Fibroblast of lung (primary cell): ENCODE measurements around the gene ITGA7. TPM values are rescaled to one million over a fixed set of nuclear protein-coding genes. Genes with fewer than 3 reads are reported as not detected.

ENCODE experiments used
- DNase-seq, 2 donors: peaks; one replicate each; pipeline versions ENCODE4 v3.0.0 to v3.0.0-alpha.2; 2010; ENCODE audit warnings: low read depth in 2 of 2
- H2AFZ ChIP-seq: 2 replicates; pipeline ENCODE4 v1.5.1; 2012; ENCODE audit warnings: low read length, control low read depth, inconsistent platforms
- H3K27ac ChIP-seq: 2 replicates; pipeline ENCODE4 v1.5.1; 2011; ENCODE audit warnings: low read length, control low read depth; ENCODE audit not compliant: insufficient read depth
- H3K27me3 ChIP-seq: 2 replicates; pipeline ENCODE4 v1.5.1; 2011; ENCODE audit warnings: mild to moderate bottlenecking, low read length; ENCODE audit not compliant: control insufficient read depth, insufficient read depth
- H3K36me3 ChIP-seq: 2 replicates; pipeline ENCODE4 v1.5.1; 2011; ENCODE audit warnings: low read length; ENCODE audit not compliant: control insufficient read depth, insufficient read depth
- H3K4me1 ChIP-seq: 2 replicates; pipeline ENCODE4 v1.5.1; 2011; ENCODE audit warnings: low read length; ENCODE audit not compliant: control insufficient read depth, insufficient read depth; ENCODE audit errors: extremely low read depth
- H3K4me2 ChIP-seq: 2 replicates; pipeline ENCODE4 v1.5.1; 2011; ENCODE audit warnings: low read length, control low read depth; ENCODE audit not compliant: insufficient read depth; ENCODE audit errors: extremely low read depth
- H3K4me3 ChIP-seq, 4 experiments: fragments of 200-600 bp in 1 of 4; sonication (generic) in 1 of 4; replicated peaks in 1 of 4; 2 replicates each; pipeline ENCODE4 v1.5.1; 2011 to 2016; ENCODE audit warnings: low read length in 4 of 4, low read depth in 3 of 4, mild to moderate bottlenecking in 3 of 4, control low read depth in 2 of 4, inconsistent platforms in 1 of 4, mixed read lengths in 1 of 4; ENCODE audit not compliant: insufficient read depth in 1 of 4; ENCODE audit errors: control extremely low read depth in 1 of 4
- H3K79me2 ChIP-seq: 2 replicates; pipeline ENCODE4 v1.5.1; 2012; ENCODE audit warnings: mild to moderate bottlenecking, low read length, inconsistent platforms; ENCODE audit not compliant: control insufficient read depth, insufficient read depth
- H3K9ac ChIP-seq: 2 replicates; pipeline ENCODE4 v1.5.1; 2011; ENCODE audit warnings: mild to moderate bottlenecking, low read length, control low read depth; ENCODE audit not compliant: insufficient read depth
- H3K9me3 ChIP-seq: 2 replicates; pipeline ENCODE4 v1.5.1; 2012; ENCODE audit warnings: low read depth, low read length; ENCODE audit not compliant: control insufficient read depth, insufficient read depth
- H4K20me1 ChIP-seq: 2 replicates; pipeline ENCODE4 v1.5.1; 2011; ENCODE audit warnings: low read length; ENCODE audit not compliant: control insufficient read depth, insufficient read depth; ENCODE audit errors: extremely low read depth
- EZH2 ChIP-seq: IDR thresholded peaks from 2 replicates; pipeline ENCODE4 v1.5.1; 2012; ENCODE audit warnings: low read length, control low read depth, mild to moderate bottlenecking; ENCODE audit errors: missing control alignments
- polyA plus RNA-seq, 2 donors: library from polyadenylated mRNA; depleted of rRNA in 1 of 2; stranded (reverse) in 1 of 2; unstranded in 1 of 2; fragments of >200 nt; gene quantifications; 2 replicates each; pipeline ENCODE4 v1.2.1, GENCODE V29; 2011 to 2012; ENCODE audit warnings: missing spikeins in 1 of 2
- total RNA-seq: library from RNA; depleted of rRNA; stranded (reverse); fragments of >200 nt; gene quantifications from 2 replicates; pipeline ENCODE4 v1.2.1, GENCODE V29; 2014
- TF ChIP-seq, protein P1 (sequence below), 2 donors: IDR thresholded peaks in 1 of 2; conservative IDR thresholded peaks in 1 of 2; 1 replicate in 1 of 2; 2 replicates in 1 of 2; pipeline ENCODE4 v1.5.1; 2011 to 2012; ENCODE audit warnings: low read length in 2 of 2, control low read depth in 1 of 2, inconsistent platforms in 1 of 2, low read depth in 1 of 2, mild to moderate bottlenecking in 1 of 2

ITGA7 gene
- total and polyA plus RNA-seq, 2 donors (not counting 1 experiment from before 2014, with no cell fraction given) = 42.7 to 130 TPM

DNA sequence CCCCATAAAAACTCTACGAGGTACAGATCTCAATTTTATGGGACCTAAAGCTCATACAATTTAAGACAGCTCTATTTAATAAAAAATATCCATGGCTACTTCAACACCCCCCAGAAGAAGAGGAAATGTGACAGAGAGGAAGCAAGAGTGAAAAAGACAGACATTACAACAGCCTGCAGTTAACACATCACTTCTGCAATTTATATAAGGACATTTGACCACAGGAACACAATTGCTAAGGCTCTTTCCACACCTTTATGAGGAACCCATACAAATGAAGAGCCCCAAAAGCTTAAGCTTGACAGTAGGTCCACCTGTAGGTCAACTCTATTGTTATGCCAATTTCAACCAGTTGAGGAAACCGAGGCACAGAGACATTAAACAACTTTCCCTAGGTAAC lies 65.4 kb downstream of the ITGA7 start:
- Histone ChIP-seq H3K27me3 (peaks cover 14% of the 10 kb centered on the region), H3K4me1 (no peaks in the 10 kb centered on the region), H3K4me3 (no peak overlapping the region), H3K79me2 (no peaks in the 10 kb centered on the region), H4K20me1 (no peaks in the 10 kb centered on the region), H2AFZ (no peak overlapping the region), H3K27ac (no peak overlapping the region), H3K4me2 (no peak overlapping the region), H3K9me3 (no peaks in the 10 kb centered on the region), H3K9ac (no peak overlapping the region), H3K36me3 (no peaks in the 10 kb centered on the region)
- DNase-seq = no peak
- TF ChIP-seq, protein P1, sequence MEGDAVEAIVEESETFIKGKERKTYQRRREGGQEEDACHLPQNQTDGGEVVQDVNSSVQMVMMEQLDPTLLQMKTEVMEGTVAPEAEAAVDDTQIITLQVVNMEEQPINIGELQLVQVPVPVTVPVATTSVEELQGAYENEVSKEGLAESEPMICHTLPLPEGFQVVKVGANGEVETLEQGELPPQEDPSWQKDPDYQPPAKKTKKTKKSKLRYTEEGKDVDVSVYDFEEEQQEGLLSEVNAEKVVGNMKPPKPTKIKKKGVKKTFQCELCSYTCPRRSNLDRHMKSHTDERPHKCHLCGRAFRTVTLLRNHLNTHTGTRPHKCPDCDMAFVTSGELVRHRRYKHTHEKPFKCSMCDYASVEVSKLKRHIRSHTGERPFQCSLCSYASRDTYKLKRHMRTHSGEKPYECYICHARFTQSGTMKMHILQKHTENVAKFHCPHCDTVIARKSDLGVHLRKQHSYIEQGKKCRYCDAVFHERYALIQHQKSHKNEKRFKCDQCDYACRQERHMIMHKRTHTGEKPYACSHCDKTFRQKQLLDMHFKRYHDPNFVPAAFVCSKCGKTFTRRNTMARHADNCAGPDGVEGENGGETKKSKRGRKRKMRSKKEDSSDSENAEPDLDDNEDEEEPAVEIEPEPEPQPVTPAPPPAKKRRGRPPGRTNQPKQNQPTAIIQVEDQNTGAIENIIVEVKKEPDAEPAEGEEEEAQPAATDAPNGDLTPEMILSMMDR (conservative IDR thresholded peaks at IDR 0.05 in 1 of 2, IDR thresholded peaks at IDR 0.05 in 1 of 2; ENCODE audit: low read depth in 1 of 2, low read length in 2 of 2) = no peak
- no peak for TF ChIP-seq EZH2

DNA sequence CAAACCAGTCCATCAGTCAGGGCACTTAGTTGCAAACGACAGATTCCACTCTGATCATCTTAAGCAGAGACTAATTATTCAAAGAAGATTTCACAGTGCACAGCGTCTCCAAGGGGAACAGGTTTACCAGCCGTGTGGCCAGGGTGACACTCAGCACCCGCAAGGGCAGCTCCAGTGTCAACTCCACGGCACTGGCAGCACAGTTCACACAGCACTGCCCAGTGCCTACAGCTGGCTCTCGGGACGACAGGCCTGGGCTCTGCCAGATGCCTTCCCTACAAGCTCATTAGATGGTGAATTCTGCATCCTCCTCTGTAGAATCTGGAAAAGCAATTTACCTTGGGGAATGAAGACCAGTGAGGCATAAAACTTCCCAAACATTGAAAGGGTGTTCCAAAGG lies 66.1 kb downstream of the ITGA7 start:
- no peaks in the 10 kb centered on the region for H4K20me1 ChIP-seq
- no peaks in the 10 kb centered on the region for H3K79me2 ChIP-seq
- H3K4me2 ChIP-seq = no peak overlapping the region
- no peak overlapping the region for H3K27ac ChIP-seq
- peaks cover 20% of the 10 kb centered on the region for H3K27me3 ChIP-seq
- TF ChIP-seq, protein P1 (conservative IDR thresholded peaks at IDR 0.05 in 1 of 2, IDR thresholded peaks at IDR 0.05 in 1 of 2; ENCODE audit: low read depth in 1 of 2, low read length in 2 of 2) = no peak
- TF ChIP-seq EZH2 = no peak
- no peaks in the 10 kb centered on the region for H3K9me3 ChIP-seq
- H3K4me1 ChIP-seq = no peaks in the 10 kb centered on the region
- H3K9ac ChIP-seq = no peak overlapping the region
- DNase-seq = no peak
- H3K4me3 ChIP-seq = no peak overlapping the region
- no peaks in the 10 kb centered on the region for H3K36me3 ChIP-seq
- no peak overlapping the region for H2AFZ ChIP-seq

DNA sequence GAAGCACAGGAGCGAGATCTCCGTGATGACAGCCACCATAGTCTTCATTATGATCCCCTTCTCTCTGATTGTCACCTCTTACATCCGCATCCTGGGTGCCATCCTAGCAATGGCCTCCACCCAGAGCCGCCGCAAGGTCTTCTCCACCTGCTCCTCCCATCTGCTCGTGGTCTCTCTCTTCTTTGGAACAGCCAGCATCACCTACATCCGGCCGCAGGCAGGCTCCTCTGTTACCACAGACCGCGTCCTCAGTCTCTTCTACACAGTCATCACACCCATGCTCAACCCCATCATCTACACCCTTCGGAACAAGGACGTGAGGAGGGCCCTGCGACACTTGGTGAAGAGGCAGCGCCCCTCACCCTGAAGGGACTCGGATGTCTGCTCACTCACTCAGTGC lies 70.2 kb downstream of the ITGA7 start:
- H3K4me3 ChIP-seq = no peak overlapping the region
- no peak for DNase-seq
- no peaks in the 10 kb centered on the region for H3K36me3 ChIP-seq
- H3K27ac ChIP-seq = no peak overlapping the region
- H3K4me2 ChIP-seq = no peak overlapping the region
- no peak overlapping the region for H3K9ac ChIP-seq
- no peaks in the 10 kb centered on the region for H3K9me3 ChIP-seq
- no peak overlapping the region for H2AFZ ChIP-seq
- H3K4me1 ChIP-seq = no peaks in the 10 kb centered on the region
- H4K20me1 ChIP-seq = no peaks in the 10 kb centered on the region
- no peaks in the 10 kb centered on the region for H3K79me2 ChIP-seq
- H3K27me3 ChIP-seq = peaks cover 21% of the 10 kb centered on the region
- TF ChIP-seq, protein P1 (conservative IDR thresholded peaks at IDR 0.05 in 1 of 2, IDR thresholded peaks at IDR 0.05 in 1 of 2; ENCODE audit: low read depth in 1 of 2, low read length in 2 of 2) = no peak
- TF ChIP-seq EZH2 = no peak
